GM21367 (cell line): ENCODE data around the gene MTX3.

ENCODE experiments used
- ATAC-seq: cut with Tn5 transposase; IDR thresholded peaks from one replicate; pipeline ENCODE4 v1.9.1; 2021; ENCODE audit not compliant: unreplicated experiment

MTX3 gene

GRCh38 chr5:79983618-79984017 lies 7.4 kb downstream of the MTX3 start:
- no peak for ATAC-seq

- no peak for ATAC-seq
Observed at GRCh38 chr5:79982136-79982535, 8.9 kb downstream of the MTX3 start.

- ATAC-seq = no peak
Observed at GRCh38 chr5:79976759-79977515, 14.1 kb downstream of the MTX3 start.

GRCh38 chr5:79975422-79975821 lies 15.6 kb downstream of the MTX3 start:
- ATAC-seq = no peak

- no peak for ATAC-seq
Observed at GRCh38 chr5:79974886-79975285, 16.2 kb downstream of the MTX3 start.

GRCh38 chr5:79973996-79974395 lies 17.1 kb downstream of the MTX3 start:
- ATAC-seq = no peak

GRCh38 chr5:79973511-79973910 lies 17.6 kb downstream of the MTX3 start:
- no peak for ATAC-seq

GRCh38 chr5:79971156-79971555 lies 19.9 kb downstream of the MTX3 start:
- ATAC-seq = no peak

GRCh38 chr5:79966448-79966847 lies 24.6 kb downstream of the MTX3 start:
- ATAC-seq = no peak

- no peak for ATAC-seq
Observed at GRCh38 chr5:79964136-79964535, 26.9 kb downstream of the MTX3 start.

GRCh38 chr5:79963261-79964061 lies 27.6 kb downstream of the MTX3 start:
- ATAC-seq = no peak

- ATAC-seq = no peak
Observed at GRCh38 chr5:79962575-79963222, 28.4 kb downstream of the MTX3 start.

GRCh38 chr5:79961716-79962574 lies 29.1 kb downstream of the MTX3 start:
- no peak for ATAC-seq

- ATAC-seq = no peak
Observed at GRCh38 chr5:79959407-79959806, 31.7 kb downstream of the MTX3 start.

- ATAC-seq = no peak
Observed at GRCh38 chr5:79955941-79956670, 35.0 kb downstream of the MTX3 start.

GRCh38 chr5:79955356-79955895 lies 35.6 kb downstream of the MTX3 start:
- ATAC-seq = no peak

GRCh38 chr5:79954620-79955019 lies 36.4 kb downstream of the MTX3 start:
- no peak for ATAC-seq

- no peak for ATAC-seq
Observed at GRCh38 chr5:79947567-79947966, 43.5 kb downstream of the MTX3 start.

- ATAC-seq = no peak
Observed at GRCh38 chr5:79938468-79938867, 52.6 kb downstream of the MTX3 start.

- no peak for ATAC-seq
Observed at GRCh38 chr5:79936646-79937216, 54.3 kb downstream of the MTX3 start.
